HG03571 (cell line): ENCODE data around the gene ANKRD62.

ENCODE experiments used
- ATAC-seq: cut with Tn5 transposase; IDR thresholded peaks from one replicate; pipeline ENCODE4 v1.9.1; 2021; ENCODE audit not compliant: unreplicated experiment

Gene ANKRD62

DNA sequence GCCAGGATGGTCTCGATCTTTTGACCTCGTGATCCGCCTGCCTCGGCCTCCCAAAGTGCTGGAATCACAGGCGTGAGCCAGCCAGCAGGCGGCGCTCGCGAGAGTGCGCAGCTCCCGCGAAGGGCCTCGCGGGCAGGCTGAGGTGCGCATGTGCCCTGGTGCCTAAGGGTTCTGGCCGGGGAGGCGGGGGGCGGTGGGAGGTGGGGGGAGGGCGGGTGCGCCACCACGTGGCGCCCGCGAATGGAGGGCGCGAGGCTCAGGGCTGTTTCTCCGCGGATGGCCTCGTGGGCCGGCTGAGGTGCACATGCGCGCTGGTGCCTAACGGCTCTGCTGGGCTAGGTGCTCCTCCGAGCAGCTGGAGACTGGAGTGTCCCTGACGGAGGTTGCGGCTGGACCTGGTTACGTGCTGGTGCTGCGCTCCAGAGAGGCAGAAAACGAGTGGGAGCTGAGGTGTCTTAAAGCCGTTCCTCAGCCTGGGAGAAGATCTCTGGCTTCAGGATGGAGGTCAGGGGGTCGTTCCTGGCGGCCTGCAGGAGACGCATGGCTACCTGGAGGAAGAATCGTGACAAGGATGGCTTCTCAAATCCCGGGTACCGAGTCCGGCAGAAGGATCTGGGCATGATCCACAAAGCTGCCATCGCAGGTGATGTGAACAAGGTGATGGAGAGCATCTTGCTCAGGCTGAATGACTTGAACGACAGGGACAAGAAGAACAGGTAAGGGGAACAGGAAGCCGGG lies at the start of gene ANKRD62:
ANKRD62 (plus strand) TSS at position 324 of the 738 bp plus-strand sequence; CDS start at position 499, 175 bp downstream.
- ATAC-seq: no peak

DNA sequence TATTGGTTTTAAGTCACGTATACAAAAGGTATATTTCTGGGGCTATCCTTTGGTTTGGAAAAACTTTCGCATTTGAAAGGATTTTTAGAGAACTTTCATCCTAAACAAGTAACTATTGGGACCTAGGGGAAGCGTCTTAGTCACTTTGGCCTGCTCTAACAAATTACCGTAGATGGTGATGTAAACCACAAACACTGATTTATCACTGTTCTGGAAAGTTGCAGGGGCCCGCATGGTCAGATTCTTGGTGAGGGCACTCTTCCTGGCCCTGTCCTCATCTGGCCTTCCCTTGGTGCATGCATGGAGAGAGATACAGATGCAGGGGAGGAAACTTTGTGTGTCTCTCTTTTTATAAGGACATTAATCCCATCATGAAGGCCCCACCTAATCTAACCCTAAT lies 49.1 kb upstream of the ANKRD62 start:
- no peak for ATAC-seq

DNA sequence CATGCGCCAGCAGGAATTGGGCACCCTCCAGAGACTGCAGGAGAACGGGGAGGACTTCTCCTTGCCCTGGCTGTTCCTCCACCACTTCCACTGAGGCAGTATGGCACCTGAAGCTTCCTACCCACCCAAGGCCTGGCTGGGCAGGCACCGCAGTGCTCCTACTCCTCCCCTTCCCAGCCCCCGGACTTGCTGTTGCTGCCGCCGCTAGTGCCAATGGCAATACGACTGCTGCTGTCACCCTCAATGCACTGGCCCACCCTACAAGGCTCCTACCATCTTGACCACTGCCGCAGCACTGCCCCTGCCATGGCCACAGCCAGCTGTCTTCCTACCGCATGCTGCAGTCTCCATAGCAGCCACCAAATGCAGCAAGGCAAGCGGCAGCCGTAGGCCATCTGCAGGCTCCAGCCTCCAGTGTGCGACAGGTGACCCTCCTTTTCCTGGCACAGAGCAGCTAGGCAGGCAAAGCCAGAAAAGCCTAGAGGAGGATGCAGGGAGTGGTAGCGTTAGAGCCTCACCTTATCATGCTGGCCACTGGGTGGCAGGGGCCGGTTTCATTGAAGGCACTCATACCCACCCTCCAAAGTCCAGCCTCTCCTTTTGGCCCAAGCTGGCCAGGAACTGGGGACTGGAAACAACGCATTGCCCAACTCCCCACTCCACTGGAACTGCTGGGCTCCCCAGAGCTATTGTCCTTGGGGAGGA lies 47.4 kb upstream of the ANKRD62 start:
- ATAC-seq: no peak

DNA sequence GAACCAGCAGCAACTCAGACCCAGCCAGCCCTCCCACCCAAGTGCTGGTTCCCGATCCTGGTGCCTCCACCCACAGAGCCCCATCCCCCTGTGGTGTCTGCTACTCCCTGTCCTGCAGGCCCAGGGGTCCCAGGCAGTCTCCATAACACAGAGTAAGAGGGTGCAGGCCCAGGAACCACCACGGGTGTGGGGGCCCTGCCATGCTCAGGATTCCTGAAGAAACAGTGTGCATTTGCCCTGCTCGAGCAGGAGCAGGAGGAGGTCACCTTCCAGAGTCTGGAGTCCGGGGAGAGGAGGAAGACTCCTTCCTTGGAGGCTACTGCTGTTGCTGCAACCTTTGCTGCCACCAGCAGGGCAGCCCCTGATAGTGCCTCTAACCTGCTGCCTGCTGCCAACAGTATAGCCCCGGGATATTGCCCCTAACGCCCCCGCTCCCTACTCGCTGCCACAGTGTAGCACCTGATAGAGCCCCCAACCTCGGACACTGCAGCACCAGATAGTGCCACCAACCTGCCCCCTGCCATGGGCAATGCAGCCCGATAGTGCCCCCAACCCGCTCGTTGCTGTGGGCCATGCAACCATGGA lies 46.8 kb upstream of the ANKRD62 start:
- ATAC-seq: no peak

DNA sequence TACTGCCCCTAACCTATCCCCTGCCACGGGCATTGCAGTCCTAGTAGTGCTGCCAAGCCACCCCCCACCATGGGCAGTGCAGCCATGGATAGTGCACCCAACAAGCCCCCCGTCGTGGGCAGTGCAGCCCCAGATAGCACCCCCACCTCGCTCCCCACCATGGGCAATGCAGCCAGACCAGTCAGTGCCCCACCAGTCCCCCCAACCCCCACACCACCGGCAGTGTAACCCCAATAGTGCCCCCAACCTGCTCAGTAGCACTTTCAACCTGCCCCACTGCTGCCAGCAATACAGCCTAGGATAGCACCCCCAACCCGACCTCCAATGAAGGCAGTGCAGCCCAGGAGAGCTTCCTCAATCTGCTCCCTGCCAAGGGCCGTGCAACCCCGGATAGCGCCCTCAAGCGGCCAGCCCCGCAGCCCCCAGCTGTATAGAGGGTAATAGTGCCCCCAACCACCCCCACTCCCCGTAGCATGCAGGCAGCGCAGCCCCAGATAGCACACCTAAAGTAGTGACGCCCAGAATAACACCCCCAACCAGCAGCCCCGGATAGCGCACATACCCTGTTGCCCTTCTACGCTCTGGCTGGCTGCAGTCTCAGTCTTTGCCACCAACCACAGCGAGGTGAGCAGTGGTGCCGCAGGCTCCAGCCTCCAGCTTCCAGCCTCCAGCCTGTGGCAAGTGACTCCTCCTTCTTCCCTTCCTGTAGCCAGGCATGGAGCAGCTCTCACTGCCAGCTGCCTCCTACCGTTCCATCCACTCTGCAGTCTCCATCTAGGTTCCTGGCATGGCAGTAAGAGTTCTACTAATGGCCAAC lies 45.4 kb upstream of the ANKRD62 start:
- ATAC-seq: no peak

DNA sequence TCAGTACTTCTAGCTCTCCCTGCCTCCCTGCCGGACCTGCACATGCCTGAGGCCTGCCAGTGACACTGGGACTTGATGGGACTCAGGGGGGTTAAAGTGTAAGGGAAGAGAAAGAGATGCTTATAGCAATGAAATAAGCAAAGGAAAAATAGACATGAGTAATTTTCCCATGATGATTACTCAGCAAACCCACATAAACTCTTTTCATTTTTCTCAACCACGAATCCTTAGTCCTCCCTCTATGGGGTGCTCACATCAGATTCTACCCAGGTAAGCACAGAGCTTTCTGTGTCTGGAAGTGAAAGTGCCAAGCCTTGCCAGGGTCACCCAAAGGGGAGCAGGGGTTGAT lies 44.8 kb upstream of the ANKRD62 start:
- no peak for ATAC-seq

DNA sequence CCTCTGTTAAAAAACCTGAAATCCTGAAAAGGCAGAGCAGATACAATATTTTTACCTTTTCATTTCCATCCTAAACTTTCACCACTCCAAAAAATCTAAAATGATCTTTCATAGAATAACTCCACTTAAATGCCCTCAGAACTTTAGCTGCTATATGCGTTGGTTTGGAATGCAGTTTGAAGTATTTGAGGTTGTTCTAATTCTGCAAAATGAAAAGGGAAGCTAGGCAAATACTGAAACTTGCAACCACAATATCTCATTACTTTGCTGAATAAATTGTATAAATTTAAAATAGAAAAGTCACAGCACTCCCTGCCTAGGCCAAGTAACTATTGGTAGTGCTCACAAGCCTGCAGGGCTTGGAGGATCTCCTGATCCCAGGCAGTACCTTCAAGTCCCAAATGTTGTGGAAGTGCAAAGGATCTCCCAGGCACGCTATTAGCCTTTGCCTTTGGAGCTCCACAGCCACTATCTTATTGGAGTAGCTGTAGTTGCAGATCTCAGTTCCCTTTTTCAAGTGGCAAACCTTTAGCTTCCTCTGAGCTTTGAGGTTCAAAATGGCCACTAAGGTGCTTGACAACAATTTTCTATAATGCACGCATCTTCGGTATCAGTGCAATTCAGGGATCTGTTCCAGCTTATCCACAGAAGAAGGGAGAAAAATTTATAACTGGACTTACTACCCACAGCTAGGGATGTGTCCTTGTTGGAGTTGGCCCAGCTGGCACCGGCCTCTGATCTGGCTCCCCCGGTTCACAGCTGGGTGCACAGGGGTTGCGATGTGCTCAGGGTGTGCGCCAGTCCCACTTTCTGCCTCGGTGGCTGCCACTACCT lies 43.4 kb upstream of the ANKRD62 start:
- ATAC-seq: peak; percentile 91

DNA sequence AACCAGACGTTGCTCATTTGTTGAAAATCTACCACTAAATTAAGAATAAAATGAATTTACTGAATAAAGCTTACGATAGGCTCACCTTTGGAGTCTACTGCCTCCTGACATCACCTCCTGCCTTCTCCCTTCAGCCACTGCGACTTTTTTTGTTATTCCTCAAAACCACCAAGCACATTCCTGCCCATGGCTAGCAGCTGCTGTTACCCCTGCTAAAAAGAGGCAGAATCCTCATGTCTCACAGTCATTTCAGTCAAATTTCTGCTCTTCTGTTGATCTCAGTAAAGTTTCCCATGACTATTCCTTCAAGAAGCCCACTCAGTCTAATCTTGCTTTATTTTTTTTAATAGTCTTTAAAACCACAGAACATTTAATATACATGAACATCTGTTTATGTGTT lies 40.8 kb upstream of the ANKRD62 start:
- no peak for ATAC-seq

DNA sequence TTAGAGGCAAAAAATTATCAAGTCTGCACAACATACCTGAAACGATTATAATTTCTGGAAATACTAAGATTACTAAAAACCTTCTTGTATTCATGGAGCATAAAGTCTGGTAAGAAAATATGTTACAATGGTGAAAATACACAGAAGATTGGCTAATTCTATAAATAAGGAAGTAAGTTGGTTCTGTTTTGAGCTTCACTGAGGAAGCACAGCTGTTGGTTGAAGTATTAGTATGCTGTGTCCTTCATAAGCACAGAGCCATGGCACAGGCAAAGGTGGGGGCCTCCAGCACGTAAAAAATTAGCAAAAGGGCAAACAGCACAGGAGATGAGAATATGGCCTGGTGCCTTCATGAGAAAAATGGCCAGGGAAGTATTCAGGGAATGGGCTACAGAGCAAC lies 40.4 kb upstream of the ANKRD62 start:
- ATAC-seq: peak; percentile 44

DNA sequence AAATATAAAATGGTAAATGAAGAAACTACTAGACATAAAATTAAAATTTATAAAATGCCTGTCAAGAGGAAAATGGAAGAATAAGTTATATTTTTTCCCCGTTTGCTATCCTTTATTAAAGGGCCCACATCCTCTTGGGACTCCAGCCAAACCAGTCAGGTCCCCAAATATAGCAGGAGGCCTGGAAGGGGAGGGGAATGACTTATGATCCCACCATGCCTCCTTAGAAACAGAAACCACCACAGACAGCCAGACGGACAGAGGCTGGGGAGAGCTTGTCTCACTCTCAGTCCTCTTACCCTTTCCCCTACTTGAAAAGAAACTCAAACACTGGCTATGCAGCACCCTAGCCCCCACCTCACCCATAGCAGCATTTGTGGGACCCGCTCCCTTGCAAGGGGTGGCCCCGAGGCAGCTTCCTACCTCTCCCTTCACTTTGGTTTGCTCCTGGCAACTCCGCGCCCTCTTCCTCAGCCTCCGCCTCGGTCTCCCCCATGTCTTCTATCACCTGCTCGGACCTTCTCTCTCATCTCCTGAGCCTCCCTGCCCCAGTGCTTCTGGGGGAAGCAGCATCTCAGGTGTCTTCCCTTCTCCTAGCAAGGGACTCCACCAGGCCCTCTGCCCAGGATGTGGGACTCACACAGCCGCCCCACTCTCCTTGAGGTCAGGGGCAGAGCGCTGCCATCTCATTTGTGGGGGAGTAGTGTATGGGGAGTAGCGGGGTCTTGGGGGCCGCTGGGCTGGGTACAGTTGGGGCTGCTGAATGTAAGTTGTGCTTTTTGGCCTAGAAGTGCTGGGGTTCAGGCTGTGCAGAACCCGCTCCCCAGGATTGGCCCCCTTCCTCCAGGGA lies 37.4 kb upstream of the ANKRD62 start:
- ATAC-seq: no peak

DNA sequence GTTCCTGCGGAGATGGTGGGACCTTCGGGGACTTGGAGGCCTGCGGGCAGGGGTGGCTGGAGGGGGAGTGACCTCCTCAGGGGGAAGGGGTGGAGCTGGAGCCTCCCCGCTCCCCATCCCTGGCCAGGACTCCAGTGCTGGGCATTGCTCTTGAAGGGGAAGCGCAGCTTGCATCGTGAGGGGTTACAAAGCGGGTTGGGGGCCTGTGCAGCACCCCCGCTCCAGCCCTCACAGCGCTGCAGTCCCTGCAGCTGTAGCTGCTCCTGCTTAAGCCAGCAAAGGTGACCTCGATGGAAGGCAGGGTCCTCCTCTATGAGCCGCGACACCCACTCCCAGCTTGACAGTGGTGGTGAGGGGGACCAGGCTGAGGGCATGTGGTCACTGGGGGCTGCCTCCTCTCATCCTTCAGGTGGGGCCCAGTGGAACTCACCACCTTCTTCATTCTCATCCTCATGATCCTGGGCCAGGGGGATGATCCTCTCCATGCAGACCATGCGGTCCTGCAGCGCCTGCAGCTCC lies 36.7 kb upstream of the ANKRD62 start:
- ATAC-seq: no peak

DNA sequence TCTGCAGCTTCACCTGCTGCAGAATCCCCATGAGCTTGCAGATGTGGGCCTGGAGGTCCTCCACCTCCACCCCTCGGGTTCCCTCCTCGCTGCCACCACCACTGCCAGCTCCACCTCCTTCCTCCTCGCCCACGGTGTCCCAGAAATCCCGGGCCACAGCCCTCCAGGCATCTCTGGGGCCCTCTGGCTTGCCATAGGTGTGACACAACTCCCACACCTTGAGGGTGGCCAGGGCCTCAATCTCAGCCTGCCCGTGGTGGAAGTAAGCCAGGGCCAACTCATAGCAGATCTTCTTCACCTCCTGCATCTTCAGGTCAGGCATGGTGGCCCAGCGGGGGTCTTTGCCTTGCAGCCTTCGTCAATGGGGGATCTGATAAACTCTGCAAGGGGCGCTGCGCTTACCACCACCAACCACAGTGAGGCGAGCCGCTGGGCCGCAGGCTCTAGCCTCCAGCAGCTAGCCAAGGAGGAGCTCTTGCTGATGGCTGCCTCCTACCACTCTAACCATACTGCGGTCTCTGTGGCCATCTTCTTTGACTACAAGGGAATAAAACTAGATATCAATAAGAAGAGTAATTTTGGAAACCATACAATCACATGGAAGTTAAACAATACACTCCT lies 36.1 kb upstream of the ANKRD62 start:
- no peak for ATAC-seq

DNA sequence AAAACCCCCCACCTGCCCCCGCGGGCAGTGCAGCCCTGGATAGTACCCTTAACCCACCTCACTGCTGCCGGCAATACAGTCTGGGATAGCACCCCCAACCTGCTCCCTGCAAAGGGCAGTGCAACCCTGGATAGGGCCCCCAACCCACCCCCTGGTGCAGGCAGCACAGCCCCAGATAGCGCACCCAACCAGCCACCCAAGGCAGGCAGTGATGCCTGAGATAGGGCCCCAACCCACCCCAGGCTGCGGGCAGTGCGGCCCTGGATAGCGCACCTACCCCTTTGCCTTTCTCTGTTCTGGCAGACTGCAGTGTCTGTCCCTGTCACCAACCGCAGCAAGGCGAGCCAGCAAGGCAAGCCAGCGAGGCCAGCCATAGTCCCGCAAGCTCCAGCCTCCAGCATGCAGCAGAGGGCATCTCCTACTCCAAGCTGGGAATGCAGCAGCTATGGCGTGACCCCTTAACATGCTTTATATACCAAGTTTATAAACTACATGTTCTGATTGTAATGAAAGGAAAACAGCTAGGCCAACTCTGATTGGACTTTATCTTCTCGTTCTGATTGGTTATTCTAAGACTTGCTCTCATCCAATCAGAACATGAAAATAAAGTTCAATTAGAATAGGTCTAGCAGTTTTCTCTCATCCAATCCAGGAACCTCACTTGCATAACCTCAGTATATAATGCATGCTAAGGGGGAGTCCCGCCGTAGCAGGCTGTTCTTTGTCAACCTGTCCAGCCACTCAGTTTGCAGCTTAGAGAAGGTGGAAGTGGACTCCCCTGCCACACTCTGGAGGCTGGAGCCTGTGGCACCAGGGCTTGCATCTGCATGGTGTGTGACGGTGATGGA lies 34.1 kb upstream of the ANKRD62 start:
- no peak for ATAC-seq

DNA sequence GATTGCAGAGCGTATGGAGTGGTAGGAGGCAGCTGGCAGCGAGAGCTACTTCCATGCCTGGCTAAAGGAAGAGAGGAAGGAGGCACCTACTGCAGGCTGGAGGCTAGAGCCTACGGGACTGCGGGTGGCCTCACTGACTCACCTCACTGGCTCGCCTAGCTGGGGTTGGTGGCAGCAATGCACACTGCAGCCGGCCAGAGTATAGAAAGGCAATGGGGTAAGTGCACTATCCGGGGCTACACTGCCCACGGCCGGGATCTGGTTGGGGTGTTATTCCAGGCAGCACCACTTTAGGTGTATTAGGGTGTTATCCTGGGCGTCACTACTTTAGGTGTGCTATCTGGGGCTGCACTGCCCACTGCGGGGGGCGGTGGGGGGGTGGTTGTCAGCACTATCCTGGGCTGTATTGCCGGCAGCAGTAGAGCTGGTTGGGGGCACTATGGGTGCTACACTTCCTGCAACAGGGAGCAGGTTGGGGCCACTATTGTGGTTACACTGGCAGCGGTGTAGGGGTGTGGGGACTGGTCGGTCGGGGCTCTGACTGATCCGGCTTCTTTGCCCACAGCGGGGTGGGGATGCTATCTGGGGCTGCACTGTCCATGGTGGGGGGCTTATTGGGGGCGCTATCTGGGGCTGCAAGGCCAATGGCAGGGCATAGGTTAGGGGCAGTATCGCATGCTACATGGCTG lies 33.3 kb upstream of the ANKRD62 start:
- ATAC-seq: no peak

DNA sequence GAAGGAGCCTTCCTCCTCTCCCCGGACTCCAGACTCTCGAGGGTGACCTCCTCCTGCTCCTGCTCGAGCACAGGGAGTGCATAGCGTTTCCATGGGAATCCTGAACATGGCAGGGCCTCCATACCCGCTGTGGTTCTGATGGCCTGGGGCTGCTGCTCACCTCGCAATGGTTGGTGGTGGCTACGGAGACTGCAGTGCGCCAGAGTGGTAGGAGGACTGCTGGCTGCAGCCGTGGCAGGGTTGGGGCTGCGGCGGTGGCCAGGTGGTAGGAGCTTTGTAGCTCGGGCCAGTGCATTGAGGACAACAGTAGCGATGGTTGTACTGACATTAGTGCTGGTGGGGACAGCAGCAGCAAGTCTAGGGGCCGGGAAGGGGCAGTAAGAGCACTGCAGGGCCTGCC lies 32.0 kb upstream of the ANKRD62 start:
- ATAC-seq: no peak

DNA sequence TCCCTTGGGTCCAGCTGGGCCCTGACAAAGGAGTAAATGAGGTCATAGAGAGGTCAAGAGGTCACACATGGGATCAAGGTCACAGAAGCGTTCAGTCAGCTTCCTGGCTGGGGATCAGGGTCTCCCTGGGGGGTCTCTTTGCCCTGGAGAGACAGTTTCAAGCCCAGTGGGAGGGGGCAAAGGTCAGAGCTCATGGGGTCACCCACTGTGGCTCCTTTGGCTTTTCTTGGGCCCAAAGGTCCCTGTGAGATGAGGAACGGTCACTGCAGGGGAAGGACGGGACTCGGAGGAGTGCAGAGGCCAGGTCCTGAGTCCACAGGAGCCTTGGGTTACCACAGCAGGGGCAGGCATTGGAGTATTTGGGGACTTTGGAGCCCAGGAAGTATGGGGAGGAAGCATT lies 30.7 kb upstream of the ANKRD62 start:
- no peak for ATAC-seq

DNA sequence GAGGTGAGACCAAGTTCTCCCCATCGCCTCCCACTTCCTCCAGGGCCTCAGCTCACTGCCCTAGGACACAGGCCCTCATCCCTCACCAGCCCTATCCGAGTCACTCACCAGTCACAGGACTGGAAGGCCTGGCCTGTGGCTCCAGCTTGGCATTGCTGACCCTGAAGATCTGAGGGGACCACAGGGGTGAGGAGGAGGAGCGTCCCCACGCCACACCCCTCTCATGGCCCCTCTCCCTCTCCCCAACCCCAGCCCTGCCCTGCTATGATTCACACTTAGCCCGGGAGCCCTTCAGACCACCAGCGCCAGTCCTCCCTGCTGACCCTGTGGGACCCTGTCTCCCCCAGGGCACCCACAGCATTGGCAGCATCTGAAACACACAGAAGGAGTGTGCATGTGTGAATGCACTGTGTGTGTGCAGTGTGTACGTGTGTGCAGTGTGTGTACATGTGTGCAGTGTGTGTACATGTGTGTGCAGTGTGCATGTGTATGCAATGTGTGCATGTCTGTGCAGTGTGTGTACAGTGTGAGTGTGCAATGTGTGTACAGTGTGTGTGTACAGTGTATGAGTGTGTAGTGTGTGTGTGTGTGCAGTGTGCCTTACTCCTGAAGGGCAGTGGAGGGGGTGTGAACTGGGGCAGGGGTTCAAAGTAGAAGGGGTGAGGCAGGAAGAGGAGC lies 29.4 kb upstream of the ANKRD62 start:
- ATAC-seq: no peak
